Hindlimb muscle (tissue), 1 donor: ENCODE measurements around the gene CYSRT1. TPM values are rescaled to one million over a fixed set of nuclear protein-coding genes. Genes with fewer than 3 reads are reported as not detected.

Experiments used
- DNase-seq: peaks from one replicate; pipeline ENCODE4 v3.0.0-alpha.2; 2013
- polyA plus RNA-seq: library from polyadenylated mRNA; unstranded; fragments of 120-200 nt; gene quantifications from one replicate; pipeline ENCODE4 v1.2.1, GENCODE V29; 2013; ENCODE audit not compliant: insufficient read length

Gene CYSRT1
- polyA plus RNA-seq, 1 donor: 2.5 TPM

GRCh38 chr9:137190315-137190856, 34.6 kb upstream of the CYSRT1 start:
- DNase-seq: no peak

GRCh38 chr9:137191245-137191644, 33.7 kb upstream of the CYSRT1 start:
- DNase-seq: no peak

- no peak for DNase-seq
These were observed 33.1 kb upstream of the CYSRT1 start for GRCh38 chr9:137191691-137192447.

GRCh38 chr9:137192448-137192780, 32.6 kb upstream of the CYSRT1 start:
- no peak for DNase-seq

GRCh38 chr9:137192859-137193258, 32.1 kb upstream of the CYSRT1 start:
- no peak for DNase-seq

GRCh38 chr9:137193771-137194170, 31.2 kb upstream of the CYSRT1 start:
- DNase-seq: no peak

GRCh38 chr9:137194388-137194787, 30.6 kb upstream of the CYSRT1 start:
- DNase-seq: no peak

GRCh38 chr9:137194909-137195308, 30.1 kb upstream of the CYSRT1 start:
- no peak for DNase-seq

GRCh38 chr9:137195525-137196220, 29.3 kb upstream of the CYSRT1 start:
- no peak for DNase-seq

- DNase-seq: no peak
These were observed 26.7 kb upstream of the CYSRT1 start for GRCh38 chr9:137198051-137198901.

GRCh38 chr9:137198902-137199283, 26.1 kb upstream of the CYSRT1 start:
- DNase-seq: no peak

GRCh38 chr9:137199411-137200121, 25.4 kb upstream of the CYSRT1 start:
- DNase-seq: no peak

GRCh38 chr9:137200311-137201204, 24.4 kb upstream of the CYSRT1 start, which contains the start of gene TPRN:
TSS of gene TPRN (minus strand) at chr9:137200741. CDS start at chr9:137200711, 30 bp downstream.
- DNase-seq: peak; percentile 97

GRCh38 chr9:137201205-137201868, 23.6 kb upstream of the CYSRT1 start:
- DNase-seq: no peak

GRCh38 chr9:137202966-137203365, 22.0 kb upstream of the CYSRT1 start:
- no peak for DNase-seq

GRCh38 chr9:137204731-137205125, 20.2 kb upstream of the CYSRT1 start:
- DNase-seq: no peak

GRCh38 chr9:137205126-137206069, 19.6 kb upstream of the CYSRT1 start, which contains the start of the genes NDOR1 and TMEM203:
TSS of gene NDOR1 (plus strand) at chr9:137205700. CDS start at chr9:137205778, 78 bp downstream.
TSS of gene TMEM203 (minus strand) at chr9:137205648. CDS start at chr9:137205414, 234 bp downstream.
- peak; percentile 94 for DNase-seq

GRCh38 chr9:137206602-137207001, 18.4 kb upstream of the CYSRT1 start:
- no peak for DNase-seq

- no peak for DNase-seq
These were observed 13.4 kb upstream of the CYSRT1 start for GRCh38 chr9:137211532-137211931.
